SK-N-SH (cell line): ENCODE measurements around the gene BEST1.

Experiments
- CTCF ChIP-seq: fragments of 200-600 bp; sonication (generic); IDR thresholded peaks from 2 replicates; pipeline ENCODE4 v1.6.1; 2017; ENCODE audit warnings: antibody characterized with exemption, mild to moderate bottlenecking, moderate library complexity
- GABPA ChIP-seq: IDR thresholded peaks from 2 replicates; pipeline ENCODE4 v1.4.0; 2012; ENCODE audit warnings: low read depth, mild to moderate bottlenecking
- SIN3A ChIP-seq: IDR thresholded peaks from 2 replicates; pipeline ENCODE4 v1.6.1; 2012; ENCODE audit warnings: low read depth, mild to moderate bottlenecking, low read length, moderate library complexity, borderline replicate concordance
- TCF12 ChIP-seq: IDR thresholded peaks from 2 replicates; pipeline ENCODE4 v1.4.0; 2012

DNA sequence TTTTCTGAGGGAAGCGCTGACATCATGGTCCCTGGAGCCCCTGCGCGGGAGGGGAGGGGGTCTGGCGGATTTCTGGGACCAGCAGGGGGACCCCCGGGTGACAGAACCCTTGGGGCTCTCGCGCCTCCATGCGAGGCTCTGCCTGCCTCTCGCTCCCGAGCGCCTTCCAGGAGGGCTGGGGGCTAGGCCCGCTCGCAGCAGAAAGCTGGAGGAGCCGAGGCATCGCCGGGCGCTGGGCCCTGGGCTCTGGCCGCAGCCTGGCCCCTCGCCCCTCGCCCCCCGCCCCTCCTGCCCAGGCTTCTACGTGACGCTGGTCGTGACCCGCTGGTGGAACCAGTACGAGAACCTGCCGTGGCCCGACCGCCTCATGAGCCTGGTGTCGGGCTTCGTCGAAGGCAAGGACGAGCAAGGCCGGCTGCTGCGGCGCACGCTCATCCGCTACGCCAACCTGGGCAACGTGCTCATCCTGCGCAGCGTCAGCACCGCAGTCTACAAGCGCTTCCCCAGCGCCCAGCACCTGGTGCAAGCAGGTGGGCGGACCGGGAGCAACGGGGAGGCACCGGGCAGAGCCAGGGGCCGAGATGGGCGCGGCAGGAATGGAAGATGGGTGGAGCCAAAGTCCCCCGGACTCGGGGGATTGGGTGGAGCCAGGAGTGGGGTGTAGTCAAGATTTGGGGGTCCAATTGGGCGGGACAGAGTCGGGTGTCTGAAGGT, 5.4 kb downstream of the BEST1 start:
- TF ChIP-seq CTCF (no peak), GABPA (no peak), TCF12 (no peak), SIN3A (no peak)
